GM19240 (cell line): ENCODE measurements around the gene ADGRB3.
"Not testable (repeated sequence)": the region's sequence is repeated elsewhere in the genome, so short reads cannot be mapped to it uniquely, and the experiment has no call there.

ENCODE experiments used
- DNase-seq: peaks from one replicate; pipeline ENCODE4 v3.0.0; 2011; ENCODE audit warnings: low spot score; ENCODE audit not compliant: insufficient read length

ADGRB3 gene

DNA sequence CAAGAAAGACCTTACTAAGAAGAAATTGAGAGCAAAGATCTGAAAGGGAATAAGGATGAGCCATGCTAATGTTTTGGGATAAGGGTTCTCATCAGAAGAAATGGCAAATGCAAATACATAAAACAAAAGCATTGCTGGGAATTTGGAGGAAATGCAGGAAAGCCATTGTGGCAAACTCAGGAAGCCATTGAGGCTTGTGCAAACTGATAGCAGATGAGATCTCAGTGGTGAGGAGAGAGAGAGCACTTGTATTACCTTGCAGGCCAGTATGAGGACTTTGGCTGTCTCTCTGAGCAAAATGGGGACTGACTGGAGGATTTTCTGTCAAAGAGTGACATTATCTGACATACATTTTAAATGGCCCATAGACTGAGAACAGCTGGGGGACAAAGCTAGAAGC lies 103.0 kb downstream of the ADGRB3 start:
- DNase-seq = no peak

DNA sequence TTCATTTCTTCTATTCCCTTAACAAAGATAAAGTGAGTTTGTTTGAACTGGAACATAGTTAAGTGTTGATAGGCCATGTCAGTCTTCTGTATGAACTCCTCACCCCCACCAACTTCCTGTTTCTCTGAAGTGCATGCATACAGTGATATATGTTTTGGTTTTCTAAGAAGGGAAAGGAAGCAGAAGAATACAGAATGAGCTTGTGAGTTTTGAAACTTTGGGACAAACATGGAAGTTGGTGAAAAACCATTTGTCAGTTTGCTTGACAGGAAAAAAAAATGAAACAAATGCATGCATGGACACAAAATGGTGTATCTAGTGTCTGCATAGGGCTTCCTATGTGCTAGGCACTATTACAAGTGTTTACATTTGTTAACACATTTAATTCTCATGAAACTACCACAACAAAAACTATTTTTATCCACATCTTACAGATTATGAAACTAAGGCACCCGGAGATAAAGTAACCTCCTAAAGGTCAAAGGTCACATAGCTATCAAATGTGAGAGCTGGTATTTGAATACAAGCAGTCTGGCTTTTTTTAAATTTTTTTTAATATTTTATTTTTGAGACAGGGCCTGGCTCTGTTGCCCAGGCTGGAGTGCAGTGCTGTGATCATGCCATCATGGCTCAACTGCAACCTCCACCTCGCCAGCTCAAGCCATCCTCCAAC lies 105.9 kb downstream of the ADGRB3 start:
- no peak for DNase-seq

DNA sequence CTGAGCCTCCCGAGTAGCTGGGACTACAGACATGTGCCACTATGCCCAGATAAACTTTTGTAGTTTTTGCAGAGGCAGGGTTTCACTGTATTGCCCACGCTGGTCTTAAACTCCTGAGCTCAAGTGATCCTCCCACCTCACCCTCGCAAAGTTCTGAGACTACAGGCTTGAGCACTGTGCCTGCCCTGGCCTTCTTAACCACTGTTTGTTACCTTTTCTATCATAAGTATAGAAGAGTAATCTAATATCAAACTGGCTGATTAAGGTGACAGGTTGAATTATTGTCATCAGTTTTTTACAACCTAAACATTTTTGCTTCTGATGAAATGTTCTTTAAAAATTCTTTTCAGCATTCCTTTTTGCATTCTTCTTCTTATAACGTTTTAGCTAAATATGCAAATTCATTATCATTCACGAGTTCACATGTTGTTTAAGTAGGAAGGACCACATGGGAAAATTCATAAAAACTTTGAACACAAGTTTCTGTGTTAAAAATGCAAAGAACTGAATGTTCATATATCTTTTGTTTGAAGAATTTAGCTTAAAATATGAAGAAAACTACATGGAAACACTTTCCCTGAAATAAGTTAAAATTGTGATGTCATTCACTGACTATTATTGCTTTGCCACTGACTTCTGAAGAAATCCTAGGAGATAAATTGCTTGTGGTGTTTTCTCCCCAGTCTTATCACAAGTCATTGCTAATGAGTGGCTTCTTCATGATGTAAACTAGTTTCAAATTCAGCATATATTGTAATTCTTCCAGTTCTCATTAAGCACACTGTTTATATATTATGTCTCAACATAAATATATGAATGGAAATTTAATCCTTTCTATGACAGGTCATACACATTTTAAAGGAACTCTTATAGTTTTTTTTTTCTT lies 106.7 kb downstream of the ADGRB3 start:
- DNase-seq = no peak

DNA sequence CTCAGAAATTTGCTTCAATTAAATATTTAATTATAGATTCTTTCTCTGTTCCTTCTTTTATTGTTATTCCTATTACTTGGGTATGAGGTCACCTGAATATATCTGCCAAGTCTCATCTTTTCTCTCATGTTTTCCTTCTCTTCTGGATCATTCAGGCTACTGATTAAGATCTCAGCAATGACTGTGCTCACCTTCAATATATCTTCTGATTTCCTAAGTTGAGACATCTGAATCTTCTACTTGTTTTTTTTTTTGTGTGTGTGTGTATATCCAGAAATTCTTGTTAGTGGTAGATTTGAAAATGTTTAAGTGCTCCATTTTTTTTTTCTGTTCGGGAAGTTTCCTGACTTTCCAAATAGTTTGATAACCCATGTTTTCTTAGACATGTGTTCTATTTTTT lies 108.0 kb downstream of the ADGRB3 start:
- no peak for DNase-seq

DNA sequence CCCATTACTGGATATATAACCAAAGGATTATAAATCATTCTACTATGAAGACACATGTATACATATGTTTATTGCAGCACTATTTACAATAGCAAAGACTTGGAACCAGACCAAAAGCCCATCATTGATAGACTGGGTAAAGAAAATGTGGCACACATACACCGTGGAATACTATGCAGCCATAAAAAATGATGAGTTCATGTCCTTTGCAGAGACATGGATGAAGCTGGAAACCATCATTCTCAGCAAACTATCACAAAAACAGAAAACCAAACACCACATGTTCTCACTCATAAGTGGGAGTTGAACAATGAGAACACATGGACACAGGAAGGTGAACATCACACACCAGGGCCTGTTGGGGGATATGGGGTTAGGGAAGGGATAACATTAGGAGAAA lies 109.3 kb downstream of the ADGRB3 start:
- not testable (repeated sequence) for DNase-seq

DNA sequence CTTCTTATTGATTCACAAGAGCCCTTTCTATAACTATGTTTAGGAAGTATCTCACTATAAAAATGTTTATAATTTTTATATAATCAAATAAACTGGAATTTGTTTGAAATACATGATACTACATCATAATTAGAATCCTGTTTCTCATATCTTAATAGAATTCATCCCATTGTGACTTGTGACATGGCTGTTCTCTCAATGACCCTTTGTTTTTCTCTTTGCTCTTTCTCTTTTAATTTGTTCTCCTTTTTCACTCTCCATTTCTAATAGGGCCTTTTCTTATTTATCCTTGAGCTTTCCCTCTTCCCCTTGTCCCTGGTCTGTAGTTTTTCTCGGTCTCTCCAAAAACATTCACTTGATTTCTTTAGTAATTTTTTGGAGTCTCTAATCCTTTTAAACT lies 111.3 kb downstream of the ADGRB3 start:
- no peak for DNase-seq

DNA sequence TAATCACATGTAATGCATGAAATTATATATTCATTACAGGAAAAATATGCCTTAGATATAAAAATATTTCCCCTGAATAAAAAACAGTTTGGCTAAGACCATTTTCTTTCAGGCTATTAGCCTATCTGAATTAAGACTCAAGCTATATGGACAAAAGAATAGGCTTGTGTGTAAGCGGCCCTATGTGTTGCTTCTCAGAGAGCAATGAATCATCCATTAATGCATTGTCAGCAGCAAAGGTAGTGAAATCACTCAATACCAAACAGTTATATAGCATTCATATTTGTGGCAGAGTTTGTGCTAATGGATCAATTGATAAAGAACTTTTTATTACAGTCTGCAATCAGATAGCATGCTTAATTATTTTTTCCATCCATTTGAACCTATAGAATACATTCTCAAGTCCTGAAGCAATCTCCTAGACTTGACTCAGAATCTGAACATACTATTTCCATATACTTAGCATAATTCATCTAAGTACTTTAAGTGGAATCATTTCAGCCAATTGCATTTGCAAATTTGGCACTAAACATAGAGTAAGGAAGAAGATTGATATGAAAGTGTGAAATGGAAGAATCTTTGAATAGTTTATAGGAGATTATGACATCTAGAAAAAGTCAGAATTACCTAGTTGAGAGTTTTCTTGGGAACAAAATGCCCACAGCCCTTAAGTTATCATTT lies 112.2 kb downstream of the ADGRB3 start:
- DNase-seq = no peak

DNA sequence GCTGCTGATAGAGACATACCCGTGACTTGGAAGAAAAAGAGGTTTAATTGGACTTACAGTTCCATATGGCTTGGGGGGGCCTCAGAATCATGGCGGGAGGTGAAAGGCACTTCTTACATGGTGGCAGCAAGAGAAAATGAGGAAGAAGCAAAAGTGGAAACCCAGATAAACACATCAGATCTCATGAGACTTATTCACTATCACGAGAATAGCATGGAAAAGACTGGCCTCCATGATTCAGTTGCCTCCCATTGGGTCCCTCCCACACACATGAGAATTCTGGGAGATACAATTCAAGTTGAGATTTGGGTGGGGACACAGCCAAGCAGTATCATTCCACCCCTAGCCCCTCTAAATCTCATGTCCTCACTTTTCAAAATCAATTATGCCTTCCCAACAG lies 112.8 kb downstream of the ADGRB3 start:
- DNase-seq = not testable (repeated sequence)

DNA sequence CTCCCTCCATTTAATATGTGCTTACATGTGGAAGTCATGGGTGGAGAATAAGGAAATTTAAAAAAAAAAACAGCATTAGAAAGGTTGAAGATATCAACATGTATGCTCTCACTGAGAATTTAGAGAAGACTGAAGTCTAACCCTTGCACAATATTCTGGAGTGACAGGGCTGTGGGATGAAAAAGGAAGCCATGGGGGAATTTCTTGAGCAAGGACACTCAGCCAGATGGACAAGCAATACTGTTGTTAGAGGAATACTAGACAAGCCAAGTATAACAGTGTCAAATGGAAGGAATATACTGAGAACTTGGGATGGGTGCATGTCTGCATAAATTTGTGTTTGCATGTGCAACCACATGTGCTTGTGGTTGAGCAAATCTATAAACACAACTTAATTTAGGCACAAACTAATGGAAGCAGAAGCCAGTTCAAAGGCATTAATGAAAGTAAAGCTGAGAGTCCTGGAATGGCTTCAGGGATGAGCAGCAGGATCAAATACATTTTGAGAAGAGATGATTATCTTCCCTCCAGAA lies 119.7 kb downstream of the ADGRB3 start:
- no peak for DNase-seq

DNA sequence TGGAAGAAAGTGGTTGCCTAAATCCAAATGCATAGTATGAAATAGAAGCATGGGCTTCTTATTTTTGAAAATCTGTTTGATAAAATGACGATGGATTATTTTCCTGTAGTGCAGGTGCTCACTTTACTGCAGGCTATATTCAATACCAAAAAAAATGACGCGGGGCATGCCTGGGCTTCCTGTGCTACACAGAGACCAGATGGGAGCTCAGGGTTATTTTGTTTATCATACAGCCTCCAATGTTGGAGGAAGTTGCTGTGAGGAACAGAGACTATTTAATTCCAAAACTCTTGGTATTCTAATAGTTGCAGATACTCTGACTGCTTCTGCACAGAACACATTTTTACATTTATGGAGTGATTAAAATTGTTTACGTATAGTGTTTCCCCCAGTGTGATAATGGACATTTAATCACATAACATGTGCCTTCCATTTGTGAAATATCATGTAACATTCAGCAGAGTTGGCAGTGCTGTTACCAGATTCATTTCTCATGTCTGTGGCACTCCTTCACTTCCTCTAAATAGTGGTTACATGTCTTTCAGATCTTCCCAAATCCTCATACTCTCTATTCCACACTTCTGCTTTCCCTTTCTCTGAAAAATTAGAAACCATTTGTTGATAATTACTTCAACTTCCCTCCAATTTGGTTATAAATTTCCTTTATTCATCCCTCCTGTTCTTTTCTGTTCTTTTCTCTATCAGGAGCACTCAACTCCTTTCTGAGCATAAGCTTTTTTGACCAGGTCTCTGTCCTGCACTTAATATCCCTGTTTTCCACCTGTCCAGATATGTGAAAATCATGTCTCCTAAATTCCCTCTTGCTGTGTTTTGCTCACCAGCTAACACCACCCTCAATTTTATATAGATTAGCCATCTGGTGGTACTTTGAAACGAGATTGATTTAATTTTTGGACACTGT lies 121.6 kb downstream of the ADGRB3 start:
- DNase-seq = no peak

DNA sequence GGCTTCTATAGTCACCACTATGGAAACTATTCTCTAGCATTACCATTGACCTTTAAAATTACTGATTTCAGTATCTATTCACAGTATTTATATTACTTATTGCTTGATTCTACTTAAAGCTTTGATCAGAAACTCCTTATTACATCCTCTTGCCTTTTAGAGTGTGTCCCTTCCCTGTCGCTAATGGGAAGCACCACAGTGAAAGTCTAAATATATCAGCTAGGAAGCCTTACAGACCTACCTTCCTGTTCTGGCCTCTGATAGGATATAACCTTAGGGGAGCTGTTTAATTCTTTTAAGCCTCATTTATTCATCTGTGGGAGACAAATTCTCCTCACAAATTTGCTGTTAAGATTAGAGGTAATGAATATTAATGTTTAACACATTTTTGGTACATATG lies 122.7 kb downstream of the ADGRB3 start:
- no peak for DNase-seq

DNA sequence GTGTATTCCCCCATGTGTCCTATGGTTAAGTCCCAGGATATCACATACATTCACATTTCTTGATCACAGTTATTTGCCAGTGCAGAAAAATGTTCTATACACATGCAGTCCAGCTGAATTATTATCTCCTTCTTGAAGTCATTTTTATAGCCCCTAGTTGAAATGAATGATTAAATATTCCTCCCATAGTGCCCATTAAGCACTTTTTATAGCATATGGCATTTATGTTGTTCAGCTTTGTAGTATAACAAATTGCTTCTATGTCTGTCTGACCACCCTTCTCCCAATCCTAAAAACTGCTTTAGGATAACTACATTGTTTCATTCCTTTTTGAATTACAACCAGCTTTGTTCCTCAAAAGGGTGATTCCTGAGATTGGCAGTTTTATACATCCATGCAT lies 123.5 kb downstream of the ADGRB3 start:
- no peak for DNase-seq

DNA sequence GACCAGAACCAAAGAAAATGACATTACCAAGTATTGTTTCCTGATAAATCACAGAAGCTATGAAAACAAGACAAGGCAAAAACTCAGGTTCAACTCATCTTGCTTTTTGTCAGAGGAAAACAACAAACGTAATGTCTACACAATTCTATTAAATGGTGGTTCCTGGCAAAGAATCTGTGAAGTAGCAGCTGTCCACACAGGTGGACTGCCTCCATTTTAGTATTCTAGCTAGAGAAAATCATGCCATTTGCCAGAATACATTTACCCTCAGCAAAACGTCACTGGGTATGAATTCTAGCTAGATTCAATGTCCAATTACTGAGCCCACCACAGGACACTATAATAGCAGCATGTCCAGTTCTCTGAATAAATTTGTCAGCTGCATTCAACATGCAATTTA lies 125.4 kb downstream of the ADGRB3 start:
- no peak for DNase-seq

DNA sequence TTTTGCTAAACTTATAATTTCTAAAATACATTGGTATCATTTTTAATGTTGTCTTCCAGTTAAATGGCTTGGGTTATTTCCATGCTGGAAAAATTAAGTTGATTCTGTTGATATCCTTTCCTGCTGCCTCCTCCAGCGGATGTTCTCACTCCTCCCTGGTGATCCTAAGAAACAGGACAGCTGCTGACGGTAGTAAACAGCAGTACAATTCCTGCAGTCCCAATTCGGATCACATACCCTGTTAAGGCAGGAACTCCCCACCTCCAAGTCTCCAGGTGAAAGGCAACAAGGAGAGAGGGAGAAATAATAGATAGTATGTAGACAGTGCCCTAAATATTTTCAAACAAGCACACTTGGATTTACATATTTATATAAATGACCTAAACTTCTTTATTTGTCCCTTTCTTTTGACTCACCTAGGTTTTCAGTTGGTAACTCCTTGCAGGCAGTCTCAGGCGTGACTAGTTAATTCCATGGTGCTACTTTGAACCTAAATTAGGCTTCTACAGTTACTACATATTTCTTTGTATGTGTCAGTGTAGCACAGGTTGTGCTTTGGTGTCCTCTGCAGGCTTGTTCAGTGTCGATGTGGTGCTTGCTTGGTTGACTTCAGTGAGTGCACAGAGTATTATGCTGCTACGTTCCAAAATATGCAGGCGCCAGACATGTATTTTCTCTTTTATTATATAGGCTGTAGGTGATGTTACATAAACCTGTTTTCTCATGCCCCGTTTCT lies 126.0 kb downstream of the ADGRB3 start:
- no peak for DNase-seq

DNA sequence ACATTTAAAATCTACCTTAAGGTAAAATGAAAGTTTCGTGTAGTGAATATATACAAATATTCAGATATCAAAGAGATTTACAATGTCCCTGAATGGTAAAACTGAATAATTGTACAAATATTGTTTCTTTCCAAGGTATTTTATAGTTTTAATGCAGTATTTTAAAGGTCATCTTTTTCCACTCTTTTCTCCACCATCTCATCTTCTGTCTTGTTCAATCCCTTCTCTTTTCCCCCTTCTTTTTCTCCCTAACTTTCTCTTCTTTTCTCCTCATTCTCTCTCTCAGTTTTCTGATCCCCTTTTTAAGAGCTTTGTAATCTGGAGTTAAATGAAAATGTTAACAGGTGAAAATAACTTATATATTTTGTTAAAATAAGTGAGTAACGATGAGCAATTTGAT lies 126.9 kb downstream of the ADGRB3 start:
- no peak for DNase-seq

DNA sequence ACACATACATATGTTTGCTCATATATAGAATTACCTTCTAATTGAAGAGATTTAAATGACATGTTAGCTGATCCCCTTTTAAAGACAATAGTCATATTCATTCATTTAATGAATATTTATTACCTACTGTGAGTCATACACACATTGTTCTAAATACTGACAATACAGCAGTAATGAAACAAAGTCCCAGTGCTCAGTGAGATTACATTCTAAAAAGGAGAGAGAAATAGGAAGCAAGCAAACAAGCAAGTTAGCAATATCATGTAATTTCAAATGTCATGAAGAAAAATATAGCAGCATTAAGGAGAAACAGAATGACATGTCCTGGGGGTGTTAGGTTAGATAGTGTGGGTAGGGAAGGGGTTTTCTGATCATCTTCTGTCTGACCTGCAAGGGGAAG lies 136.3 kb downstream of the ADGRB3 start:
- no peak for DNase-seq

DNA sequence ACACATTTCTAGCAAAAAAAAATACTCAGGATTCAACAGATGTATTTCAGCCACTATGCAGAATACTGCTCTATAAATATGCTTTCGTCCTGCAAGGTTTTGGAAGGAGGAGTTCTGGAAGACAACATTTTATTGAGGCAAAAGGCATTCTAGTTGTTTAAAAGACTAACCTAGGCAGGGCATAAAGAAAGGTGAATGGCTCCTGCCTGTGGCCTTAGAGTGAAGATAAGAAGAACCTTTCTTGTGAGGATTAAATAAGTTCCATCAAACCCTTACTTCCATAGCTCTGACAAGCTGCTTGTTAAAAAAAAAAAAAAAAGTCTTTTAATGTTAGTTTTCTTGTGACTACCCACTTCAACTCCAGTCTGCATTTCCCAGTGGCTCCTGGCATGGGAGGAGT lies 139.8 kb downstream of the ADGRB3 start:
- DNase-seq = no peak

DNA sequence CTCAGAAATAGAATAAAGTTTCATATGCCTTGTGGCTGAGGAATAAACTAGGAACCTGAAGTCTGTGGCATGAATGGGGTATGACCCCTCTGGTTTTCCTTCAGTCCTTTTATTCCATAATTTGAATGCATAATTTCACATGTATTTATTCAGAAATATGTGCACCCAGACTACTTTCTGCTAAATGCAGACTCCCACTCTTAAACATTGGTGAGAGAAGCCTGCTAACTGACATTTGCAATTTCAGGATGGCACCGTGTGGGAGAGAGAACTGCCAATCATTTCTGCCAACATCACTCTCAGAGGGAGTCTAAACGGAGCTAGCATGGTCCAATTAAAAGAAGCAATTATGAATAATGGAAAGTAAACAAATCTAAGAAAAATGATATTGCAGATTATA lies 141.3 kb downstream of the ADGRB3 start:
- no peak for DNase-seq

DNA sequence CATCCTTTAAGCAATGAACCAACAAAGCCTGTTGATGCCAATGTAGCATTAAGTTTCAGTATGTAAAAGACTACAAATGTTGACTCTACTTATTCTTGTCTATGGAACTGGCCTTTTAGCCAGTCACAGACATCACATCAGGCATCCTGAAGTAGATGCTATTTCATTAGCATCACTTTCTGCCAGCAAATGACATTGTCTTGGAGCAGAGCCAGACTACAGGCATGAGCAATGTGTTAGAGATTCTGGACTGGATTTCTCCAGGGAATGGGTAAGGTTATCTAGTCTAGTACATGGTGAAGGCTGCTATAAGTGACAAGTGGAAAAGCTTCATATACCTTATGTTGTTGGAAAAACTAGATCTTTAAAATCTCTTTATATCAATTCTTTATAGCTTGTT lies 142.9 kb downstream of the ADGRB3 start:
- no peak for DNase-seq

DNA sequence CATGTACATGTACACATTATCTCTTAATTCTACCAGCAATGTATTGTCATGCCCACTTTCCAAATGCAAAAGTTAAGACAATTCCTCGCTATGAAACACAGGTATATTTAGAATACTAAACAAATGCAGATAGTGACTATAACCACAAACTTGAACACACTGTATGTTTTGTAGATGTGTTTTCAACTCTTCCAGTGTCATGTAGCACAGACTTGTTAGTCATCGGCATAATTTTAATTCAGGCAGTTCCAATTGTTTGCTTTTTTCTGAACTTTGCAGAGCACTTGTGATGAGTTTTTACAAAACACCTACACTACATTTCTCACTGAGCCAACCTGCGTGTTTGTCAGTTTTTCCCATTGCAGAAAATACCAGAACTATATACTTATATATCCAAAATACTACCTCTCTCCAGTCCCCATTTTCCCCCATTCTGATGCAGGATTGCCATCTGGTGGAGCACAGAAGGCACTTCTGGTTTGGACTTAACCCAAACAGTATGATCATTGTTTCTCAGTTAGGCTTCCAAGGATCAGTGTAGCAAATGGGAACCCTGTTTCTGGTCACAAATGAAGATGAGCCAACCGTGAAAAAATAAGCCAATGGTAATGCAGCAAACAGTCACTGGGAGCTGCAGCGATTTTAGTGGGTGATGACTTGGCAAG lies 143.4 kb downstream of the ADGRB3 start:
- no peak for DNase-seq
